ENCODE results near the gene CACNA2D2.

DNA sequence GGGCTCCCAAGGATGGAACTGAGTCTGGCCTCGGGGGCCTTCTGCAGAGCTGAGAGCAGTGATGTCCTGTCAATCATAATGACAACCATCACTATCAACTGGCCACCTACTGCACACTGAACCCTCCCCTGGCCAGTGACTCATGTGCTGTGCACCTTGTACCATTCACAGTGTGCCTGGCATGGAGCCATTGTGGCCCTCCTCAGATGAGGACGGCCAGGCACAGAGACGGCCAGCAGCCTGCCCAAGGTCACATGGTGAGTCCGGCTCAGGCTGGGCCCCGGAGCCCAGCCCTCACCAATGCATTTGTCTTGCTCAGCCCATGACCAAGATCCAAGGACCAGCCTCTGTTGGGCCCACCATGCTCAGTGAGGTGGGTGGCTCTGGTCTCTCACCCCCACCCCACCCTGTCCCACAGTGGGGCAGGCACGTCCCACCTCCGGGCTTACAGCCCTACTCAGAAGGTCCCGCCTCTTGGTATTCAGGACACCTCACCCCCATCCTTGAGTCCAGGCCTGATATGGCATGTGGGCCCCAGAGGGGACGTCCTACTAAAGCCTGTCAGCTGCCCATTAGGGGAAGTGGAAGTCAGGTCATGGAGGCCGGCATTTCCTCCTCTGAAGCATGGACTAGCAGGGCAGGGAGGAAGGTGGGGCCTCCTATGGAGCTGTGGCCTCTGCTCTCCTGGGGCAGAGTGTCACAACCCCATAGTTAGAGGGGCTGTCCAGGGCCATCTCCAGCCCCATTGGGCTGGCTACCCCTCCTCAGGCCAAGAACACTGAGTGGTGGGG lies 108.2 kb downstream of the CACNA2D2 start:
- TF ChIP-seq, protein P1, sequence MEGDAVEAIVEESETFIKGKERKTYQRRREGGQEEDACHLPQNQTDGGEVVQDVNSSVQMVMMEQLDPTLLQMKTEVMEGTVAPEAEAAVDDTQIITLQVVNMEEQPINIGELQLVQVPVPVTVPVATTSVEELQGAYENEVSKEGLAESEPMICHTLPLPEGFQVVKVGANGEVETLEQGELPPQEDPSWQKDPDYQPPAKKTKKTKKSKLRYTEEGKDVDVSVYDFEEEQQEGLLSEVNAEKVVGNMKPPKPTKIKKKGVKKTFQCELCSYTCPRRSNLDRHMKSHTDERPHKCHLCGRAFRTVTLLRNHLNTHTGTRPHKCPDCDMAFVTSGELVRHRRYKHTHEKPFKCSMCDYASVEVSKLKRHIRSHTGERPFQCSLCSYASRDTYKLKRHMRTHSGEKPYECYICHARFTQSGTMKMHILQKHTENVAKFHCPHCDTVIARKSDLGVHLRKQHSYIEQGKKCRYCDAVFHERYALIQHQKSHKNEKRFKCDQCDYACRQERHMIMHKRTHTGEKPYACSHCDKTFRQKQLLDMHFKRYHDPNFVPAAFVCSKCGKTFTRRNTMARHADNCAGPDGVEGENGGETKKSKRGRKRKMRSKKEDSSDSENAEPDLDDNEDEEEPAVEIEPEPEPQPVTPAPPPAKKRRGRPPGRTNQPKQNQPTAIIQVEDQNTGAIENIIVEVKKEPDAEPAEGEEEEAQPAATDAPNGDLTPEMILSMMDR (IDR thresholded peaks at IDR 0.05; ENCODE audit: borderline replicate concordance, extremely low read depth, low read length, poor library complexity, severe bottlenecking), result no peak
- no peak for TF ChIP-seq EZH2 (IDR thresholded peaks at IDR 0.05; ENCODE audit: borderline replicate concordance, low read depth, low read length, severe bottlenecking)

All from DND-41 (cell line).